Measurements from ENCODE around the gene MACROD1.

DNA sequence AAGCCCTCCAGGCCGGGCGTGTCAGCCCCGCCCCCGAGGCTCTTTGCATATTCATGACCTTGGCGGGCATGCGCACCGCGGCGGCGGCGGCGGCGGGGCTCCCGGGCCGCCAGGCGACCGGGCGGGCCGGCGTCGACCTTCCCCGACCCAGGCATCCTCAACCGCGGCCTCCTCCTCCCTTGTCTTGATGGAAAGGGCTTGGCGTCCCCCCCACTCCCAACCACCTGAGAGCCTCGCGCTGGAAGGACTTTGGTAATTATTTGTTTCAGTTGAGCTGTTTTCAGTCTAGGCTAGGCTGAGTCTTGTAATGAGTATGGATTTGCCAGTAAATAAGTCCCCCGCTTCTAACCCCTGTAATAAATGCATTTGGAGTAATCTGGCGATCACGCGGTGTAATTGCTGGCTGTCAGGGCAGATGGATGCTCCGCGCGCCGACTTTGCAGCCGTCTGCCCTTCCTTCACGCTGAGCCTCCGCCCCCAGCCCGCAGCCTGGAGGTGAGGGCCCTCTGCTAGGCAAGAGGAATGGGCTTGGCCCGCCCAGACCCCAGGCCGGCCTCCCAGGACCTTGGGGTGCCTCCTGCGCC is 105.0 kb downstream of the MACROD1 start:
- TF ChIP-seq, protein P1, sequence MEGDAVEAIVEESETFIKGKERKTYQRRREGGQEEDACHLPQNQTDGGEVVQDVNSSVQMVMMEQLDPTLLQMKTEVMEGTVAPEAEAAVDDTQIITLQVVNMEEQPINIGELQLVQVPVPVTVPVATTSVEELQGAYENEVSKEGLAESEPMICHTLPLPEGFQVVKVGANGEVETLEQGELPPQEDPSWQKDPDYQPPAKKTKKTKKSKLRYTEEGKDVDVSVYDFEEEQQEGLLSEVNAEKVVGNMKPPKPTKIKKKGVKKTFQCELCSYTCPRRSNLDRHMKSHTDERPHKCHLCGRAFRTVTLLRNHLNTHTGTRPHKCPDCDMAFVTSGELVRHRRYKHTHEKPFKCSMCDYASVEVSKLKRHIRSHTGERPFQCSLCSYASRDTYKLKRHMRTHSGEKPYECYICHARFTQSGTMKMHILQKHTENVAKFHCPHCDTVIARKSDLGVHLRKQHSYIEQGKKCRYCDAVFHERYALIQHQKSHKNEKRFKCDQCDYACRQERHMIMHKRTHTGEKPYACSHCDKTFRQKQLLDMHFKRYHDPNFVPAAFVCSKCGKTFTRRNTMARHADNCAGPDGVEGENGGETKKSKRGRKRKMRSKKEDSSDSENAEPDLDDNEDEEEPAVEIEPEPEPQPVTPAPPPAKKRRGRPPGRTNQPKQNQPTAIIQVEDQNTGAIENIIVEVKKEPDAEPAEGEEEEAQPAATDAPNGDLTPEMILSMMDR (IDR thresholded peaks at IDR 0.05), result no peak
- TF ChIP-seq POLR2A (IDR thresholded peaks at IDR 0.05), result no peak

All from Peyer's patch (tissue), 4 donors.